ENCODE results near the gene EP300.

GRCh38 chr22:41201141-41201540, 108.7 kb downstream of the EP300 start:
- TF ChIP-seq CTCF (IDR thresholded peaks at IDR 0.05; ENCODE audit: poor library complexity) = no peak
- no peak for TF ChIP-seq EZH2 (IDR thresholded peaks at IDR 0.05; ENCODE audit: borderline replicate concordance)
- no peak for TF ChIP-seq EZH2phosphoT487 (IDR thresholded peaks at IDR 0.05; ENCODE audit: low read depth, severe bottlenecking, unreplicated experiment)

All from hepatocyte (in vitro differentiated cells).